C4-2B (cell line): ENCODE results near the gene PTPRR.

ENCODE experiments used
- H3K27ac ChIP-seq: fragments of 450-650 bp; 2 replicates; pipeline ENCODE4 v1.5.1; 2017
- CTCF ChIP-seq: fragments of 450-650 bp; conservative IDR thresholded peaks from 2 replicates; pipeline ENCODE4 v1.5.1; 2017; ENCODE audit warnings: mild to moderate bottlenecking
- ZFX ChIP-seq: fragments of 450-650 bp; IDR thresholded peaks from 2 replicates; pipeline ENCODE4 v1.6.1; 2017

PTPRR gene, protein sequence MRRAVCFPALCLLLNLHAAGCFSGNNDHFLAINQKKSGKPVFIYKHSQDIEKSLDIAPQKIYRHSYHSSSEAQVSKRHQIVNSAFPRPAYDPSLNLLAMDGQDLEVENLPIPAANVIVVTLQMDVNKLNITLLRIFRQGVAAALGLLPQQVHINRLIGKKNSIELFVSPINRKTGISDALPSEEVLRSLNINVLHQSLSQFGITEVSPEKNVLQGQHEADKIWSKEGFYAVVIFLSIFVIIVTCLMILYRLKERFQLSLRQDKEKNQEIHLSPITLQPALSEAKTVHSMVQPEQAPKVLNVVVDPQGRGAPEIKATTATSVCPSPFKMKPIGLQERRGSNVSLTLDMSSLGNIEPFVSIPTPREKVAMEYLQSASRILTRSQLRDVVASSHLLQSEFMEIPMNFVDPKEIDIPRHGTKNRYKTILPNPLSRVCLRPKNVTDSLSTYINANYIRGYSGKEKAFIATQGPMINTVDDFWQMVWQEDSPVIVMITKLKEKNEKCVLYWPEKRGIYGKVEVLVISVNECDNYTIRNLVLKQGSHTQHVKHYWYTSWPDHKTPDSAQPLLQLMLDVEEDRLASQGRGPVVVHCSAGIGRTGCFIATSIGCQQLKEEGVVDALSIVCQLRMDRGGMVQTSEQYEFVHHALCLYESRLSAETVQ

DNA sequence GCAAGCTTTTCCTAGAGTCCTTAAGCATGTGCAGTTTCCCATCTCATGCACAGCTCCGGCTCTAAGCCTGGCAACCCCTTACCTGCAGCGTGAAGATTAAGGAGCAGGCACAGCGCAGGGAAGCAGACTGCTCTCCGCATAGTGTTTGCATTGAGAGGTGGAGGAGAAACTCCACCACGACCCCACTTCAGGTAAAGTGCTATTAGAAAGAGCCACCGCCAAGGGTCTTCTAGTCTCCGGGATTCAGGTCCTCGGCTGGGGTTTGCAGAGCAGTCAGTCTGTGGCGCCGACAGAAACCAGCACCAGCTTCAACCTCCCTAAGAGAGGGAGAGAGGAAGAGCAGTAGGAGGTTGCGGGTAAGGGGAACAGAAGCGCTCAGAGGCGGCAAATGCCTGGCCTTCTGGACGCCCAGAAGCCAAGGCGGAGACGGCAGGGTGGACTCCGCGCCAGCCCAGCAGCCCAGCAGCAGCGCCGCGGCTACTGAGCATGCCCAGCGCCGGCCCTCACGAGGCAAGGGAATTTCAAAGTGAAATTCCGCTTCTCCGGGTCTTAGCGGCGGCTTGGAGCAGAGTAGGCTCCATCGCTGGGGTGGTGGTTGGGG is at the start of gene PTPRR:
PTPRR (minus strand) TSS at position 488 of the 601 bp plus-strand sequence; CDS start at position 140, 348 bp downstream.
- TF ChIP-seq ZFX (no peak), CTCF (no peak)
- no peak within 1 kb of the TSS for H3K27ac ChIP-seq

DNA sequence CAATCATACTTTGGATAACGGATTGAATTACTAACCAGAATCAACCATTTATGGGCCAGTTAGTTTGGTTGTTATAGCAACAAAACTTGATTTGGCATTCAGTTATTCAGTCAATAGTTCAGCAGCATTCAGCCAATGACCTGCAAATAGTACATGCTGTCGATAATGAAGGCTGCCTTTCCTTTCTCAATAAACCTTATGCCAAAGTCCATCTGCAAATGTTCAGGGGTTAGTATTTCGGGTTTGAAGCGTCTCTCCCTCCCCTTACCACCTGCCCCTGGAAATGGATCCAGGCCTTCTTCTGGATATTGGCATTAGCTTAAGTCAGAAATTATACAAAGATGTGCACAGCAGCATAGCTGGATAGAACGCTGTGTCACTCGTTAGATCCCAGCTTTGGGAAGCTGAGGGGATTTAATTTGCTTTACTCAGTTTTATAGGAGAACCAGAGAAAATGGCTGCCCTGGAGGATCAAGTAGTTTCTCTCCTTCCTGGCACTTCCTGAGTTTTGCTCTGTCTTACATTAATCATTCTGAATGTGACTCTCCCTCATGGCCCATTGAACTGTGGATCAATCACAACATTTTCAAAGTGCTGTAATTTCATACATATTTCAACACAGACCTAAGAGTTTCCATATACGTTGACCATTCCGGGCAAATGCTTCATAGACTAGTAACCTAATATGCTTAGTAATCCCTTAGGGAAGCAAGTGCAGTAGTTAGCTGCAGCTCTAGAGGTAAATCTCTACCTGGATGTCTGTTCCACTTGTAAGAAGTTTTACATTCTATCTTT is 46.7 kb upstream of the PTPRR start:
- no peak for TF ChIP-seq CTCF
- no peak for TF ChIP-seq ZFX

GRCh38 chr12:70966046-70966445 is 45.5 kb upstream of the PTPRR start:
- no peak overlapping the region for H3K27ac ChIP-seq
- TF ChIP-seq ZFX: no peak
- TF ChIP-seq CTCF: no peak

More for the DNA sequence above, 46.7 kb upstream of the PTPRR start:
- H3K27ac ChIP-seq: no peak overlapping the region

DNA sequence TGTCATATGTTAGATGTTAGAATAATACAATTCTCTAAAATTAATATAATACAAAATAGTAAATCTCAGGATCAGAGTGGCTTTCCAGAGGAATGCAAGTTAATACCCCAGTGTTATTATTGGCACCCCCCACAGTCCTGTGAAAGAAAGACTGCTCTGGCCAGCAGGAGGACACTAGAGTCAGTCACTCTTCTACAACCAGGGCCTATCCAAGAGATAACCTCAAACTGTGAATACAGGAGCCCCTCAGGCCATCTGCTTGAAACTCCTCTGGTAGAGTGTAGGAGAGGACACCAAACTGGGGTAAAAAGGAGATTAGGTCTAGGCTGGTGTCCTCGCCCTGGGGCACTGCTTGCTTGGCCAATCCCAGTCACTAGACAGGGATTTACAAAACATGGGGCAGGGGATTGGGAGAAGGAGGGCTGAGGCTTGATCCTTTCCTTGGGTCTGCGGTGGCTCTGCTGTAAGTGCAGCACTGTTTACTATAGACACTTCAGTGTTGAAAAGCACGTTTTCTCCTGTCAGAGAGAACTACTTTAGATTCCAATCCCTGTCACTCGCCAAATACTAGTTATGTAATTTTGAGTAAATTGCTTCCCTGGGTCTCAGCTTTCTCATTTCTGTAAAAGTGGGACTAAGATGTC is 44.5 kb upstream of the PTPRR start:
- no peak overlapping the region for H3K27ac ChIP-seq
- TF ChIP-seq ZFX (no peak), CTCF (no peak)

DNA sequence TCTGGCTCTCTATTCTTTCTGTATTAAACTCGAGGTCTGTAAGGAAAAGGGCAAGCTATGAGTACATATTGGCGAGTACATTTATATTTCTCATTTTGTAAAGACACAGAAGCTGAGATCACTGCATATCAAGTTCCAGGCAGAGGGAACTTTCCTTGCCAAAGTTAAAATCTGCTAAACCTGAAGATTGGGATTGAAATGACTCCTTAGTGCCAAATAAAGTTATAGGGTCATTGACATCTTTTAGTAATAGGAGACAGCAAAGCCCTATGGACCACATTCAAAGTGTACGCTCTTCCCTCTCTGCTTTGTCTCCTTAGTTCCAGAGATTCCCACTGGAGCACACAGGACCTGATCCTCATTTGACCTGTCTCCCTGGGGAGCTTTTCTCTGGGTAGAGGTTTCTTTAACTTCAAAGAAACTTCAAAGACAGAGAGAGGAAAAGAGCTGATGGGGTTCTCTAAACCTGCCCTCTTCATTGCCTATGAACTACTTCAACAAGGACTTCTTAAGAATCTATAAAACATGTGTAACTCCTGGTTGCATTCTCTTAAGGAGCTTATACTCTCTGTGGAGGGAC is 42.6 kb upstream of the PTPRR start:
- TF ChIP-seq CTCF (no peak), ZFX (no peak)
- H3K27ac ChIP-seq: no peak overlapping the region

- TF ChIP-seq ZFX (no peak), CTCF (no peak)
- H3K27ac ChIP-seq: no peak overlapping the region
These were observed 41.8 kb upstream of the PTPRR start for GRCh38 chr12:70962226-70962794.
